Right ventricle myocardium superior (tissue), 1 donor: ENCODE data around the gene ERAS. TPM values are rescaled to one million over a fixed set of nuclear protein-coding genes. Genes with fewer than 3 reads are reported as not detected.

ENCODE experiments used
- ATAC-seq: fragments of 200-7000 bp; cut with Tn5 transposase; one replicate; pipeline ENCODE4 v1.9.1; 2020; ENCODE audit warnings: mild to moderate bottlenecking; ENCODE audit not compliant: poor library complexity
- DNase-seq: peaks from one replicate; pipeline ENCODE4 v3.0.0-alpha.2; 2020
- intact Hi-C: fragments of 100-400 bp; cut with DNase I; formaldehyde crosslinking; loops from one replicate; pipeline ENCODE4 v1.11.2; 2022
- long read RNA-seq: library from polyadenylated mRNA; unstranded; transcript quantifications from one replicate; pipeline ENCODE4 v2.0.0, GENCODE V29; 2021
- total RNA-seq: library from RNA; stranded (reverse); fragmentation: NEBNext Ultra II Directional; extraction: Animal tissue kit (Norgen Biotek cat#: 25700); gene quantifications from one replicate; pipeline ENCODE4 v1.2.1, GENCODE V29; 2021
- donor health status: DM: no; HTN: yes; CAD: no; lungs with severe emphysema.

The ERAS gene
- not detected for total RNA-seq
- long read RNA-seq, result 0 reads

GRCh38 chrX:48826135-48826875, at the start of gene ERAS:
Gene ERAS (plus strand): TSS chrX:48826513. CDS start chrX:48829124, 2,611 bp downstream.
- intact Hi-C loops, result no loop called here
- no peak for ATAC-seq
- no peak for DNase-seq

- no peak for ATAC-seq
- DNase-seq, result no peak
- intact Hi-C loops, result no loop called here
Measured at GRCh38 chrX:48776818-48777439, 49.4 kb upstream of the ERAS start.

GRCh38 chrX:48779399-48779798, 46.9 kb upstream of the ERAS start:
- ATAC-seq, result no peak
- intact Hi-C loops, result no loop called here

GRCh38 chrX:48781705-48782104, 44.6 kb upstream of the ERAS start:
- ATAC-seq, result no peak
- no peak for DNase-seq
- intact Hi-C loops, result no loop called here

More at GRCh38 chrX:48779399-48779798, 46.9 kb upstream of the ERAS start:
- DNase-seq, result no peak

GRCh38 chrX:48782216-48782615, 44.1 kb upstream of the ERAS start:
- ATAC-seq (no peak), DNase-seq (no peak)
- intact Hi-C loops, result no loop called here

- intact Hi-C loops, result no loop called here
- ATAC-seq (no peak), DNase-seq (no peak)
Measured at GRCh38 chrX:48782795-48783194, 43.5 kb upstream of the ERAS start.

- no peak for ATAC-seq
- no peak for DNase-seq
- intact Hi-C loops, result no loop called here
Measured at GRCh38 chrX:48784726-48785125, 41.6 kb upstream of the ERAS start.

GRCh38 chrX:48785186-48785539, 41.1 kb upstream of the ERAS start:
- intact Hi-C loops, result no loop called here
- DNase-seq (no peak), ATAC-seq (no peak)

- ATAC-seq (no peak), DNase-seq (no peak)
- intact Hi-C loops, result no loop called here
Measured at GRCh38 chrX:48785540-48786214, 40.6 kb upstream of the ERAS start.

- DNase-seq (no peak), ATAC-seq (no peak)
Measured at GRCh38 chrX:48786341-48786800, 39.9 kb upstream of the ERAS start, which contains the start of gene GATA1. Gene GATA1 (plus strand): TSS chrX:48786590. CDS start chrX:48791110, 4,520 bp downstream.

GRCh38 chrX:48786825-48787504, 39.3 kb upstream of the ERAS start:
- no peak for ATAC-seq
- intact Hi-C loops, result no loop called here
- DNase-seq, result no peak

More at GRCh38 chrX:48786341-48786800, 39.9 kb upstream of the ERAS start, which contains the start of gene GATA1:
- intact Hi-C loops, result no loop called here

GRCh38 chrX:48787505-48788443, 38.5 kb upstream of the ERAS start:
- DNase-seq, result no peak
- ATAC-seq, result no peak
- intact Hi-C loops, result no loop called here

- intact Hi-C loops, result no loop called here
- ATAC-seq (no peak), DNase-seq (no peak)
Measured at GRCh38 chrX:48789366-48790220, 36.7 kb upstream of the ERAS start.

GRCh38 chrX:48790477-48790876, 35.8 kb upstream of the ERAS start:
- ATAC-seq, result no peak
- intact Hi-C loops, result no loop called here
- DNase-seq, result no peak

- no peak for ATAC-seq
- no peak for DNase-seq
- intact Hi-C loops, result no loop called here
Measured at GRCh38 chrX:48791063-48791820, 35.1 kb upstream of the ERAS start.

- intact Hi-C loops, result no loop called here
Measured at GRCh38 chrX:48792219-48792618, 34.1 kb upstream of the ERAS start.

GRCh38 chrX:48793935-48794334, 32.4 kb upstream of the ERAS start:
- no peak for ATAC-seq
- intact Hi-C loops, result no loop called here

More at GRCh38 chrX:48792219-48792618, 34.1 kb upstream of the ERAS start:
- no peak for ATAC-seq
- no peak for DNase-seq

More at GRCh38 chrX:48793935-48794334, 32.4 kb upstream of the ERAS start:
- DNase-seq, result no peak
